ENCODE results near the gene PAK3. TPM values are rescaled to one million over a fixed set of nuclear protein-coding genes. Genes with fewer than 3 reads are reported as not detected.

The PAK3 gene
- total RNA-seq, 1 experiment from 2014 or later, result not detected

GRCh38 chrX:111083081-111083480 is 12.9 kb upstream of the PAK3 start:
- Histone ChIP-seq H3K27ac (ENCODE audit: low read depth, low read length) (no peak overlapping the region), H3K27me3 (ENCODE audit: insufficient read depth, low read length) (no peaks in the 10 kb centered on the region), H3K4me3 (replicated peaks in 1 of 2; ENCODE audit: low read depth in 1 of 2, low read length in 2 of 2) (no peak overlapping the region), H3K4me2 (ENCODE audit: low read length) (no peak overlapping the region), H4K20me1 (ENCODE audit: insufficient read depth) (no peaks in the 10 kb centered on the region), H3K9me3 (ENCODE audit: control insufficient read depth in 1 of 2, insufficient read depth in 1 of 2, low read depth in 1 of 2, low read length in 2 of 2) (no peaks in the 10 kb centered on the region), H3K4me1 (ENCODE audit: control insufficient read depth in 1 of 2, insufficient read depth in 2 of 2, low read length in 2 of 2) (no peaks in the 10 kb centered on the region), H3K36me3 (ENCODE audit: control insufficient read depth in 1 of 2, insufficient read depth in 2 of 2, low read length in 2 of 2) (no peaks in the 10 kb centered on the region), H3K79me2 (ENCODE audit: insufficient read depth, low read length) (no peaks in the 10 kb centered on the region), H2AFZ (ENCODE audit: low read depth, low read length, poor library complexity, severe bottlenecking) (no peak overlapping the region), H3K9me2 (ENCODE audit: insufficient read depth) (no peaks in the 10 kb centered on the region), H3K9ac (ENCODE audit: low read length) (no peak overlapping the region)
- ATAC-seq, result no peak
- DNase-seq (ENCODE audit: low read depth, low spot score), result no peak
- ChIA-PET POLR2A (no interaction called here), RAD21 (ENCODE audit: low non-redundant PET in 1 of 2, low total read pairs in 2 of 2, uncharacterized antibody in 2 of 2, unreplicated experiment in 2 of 2) (no interaction called here), CTCF (no interaction called here)
- BruUV-seq (replicated peaks), result no TSS peak
- intact Hi-C loops (cut with micrococcal nuclease), result no loop called here
- TF ChIP-seq RAD21 (IDR thresholded peaks at IDR 0.05; ENCODE audit: low read depth), result no peak
- TF ChIP-seq REST (IDR thresholded peaks at IDR 0.05; ENCODE audit: low read depth), result no peak
- TF ChIP-seq MAX (IDR thresholded peaks at IDR 0.05), result no peak
- TF ChIP-seq EZH2 (IDR thresholded peaks at IDR 0.05), result no peak
- no peak for TF ChIP-seq CEBPB (IDR thresholded peaks at IDR 0.05; ENCODE audit: low read depth)
- TF ChIP-seq SRF (IDR thresholded peaks at IDR 0.05; ENCODE audit: low read depth), result no peak
- no peak for TF ChIP-seq EZH2phosphoT487 (IDR thresholded peaks at IDR 0.05; ENCODE audit: borderline replicate concordance)
- TF ChIP-seq JUND (IDR thresholded peaks at IDR 0.05), result no peak
- TF ChIP-seq YY1 (IDR thresholded peaks at IDR 0.05; ENCODE audit: extremely low read depth, insufficient replicate concordance, low read depth, low read length), result no peak
